HG03439 (cell line): ENCODE measurements around the gene VPS8.
A peak's percentile ranks its signal among the peaks of the same experiment; 100 is the strongest.

Source experiments
- ATAC-seq: cut with Tn5 transposase; IDR thresholded peaks from one replicate; pipeline ENCODE4 v1.9.1; 2021; ENCODE audit warnings: mild to moderate bottlenecking, moderate library complexity; ENCODE audit not compliant: unreplicated experiment

Gene VPS8

GRCh38 chr3:184811999-184812661 is at the start of gene VPS8:
TSS of gene VPS8 (plus strand) at chr3:184812166. CDS start at chr3:184824633, 12,467 bp downstream.
- peak; percentile 95 for ATAC-seq

- ATAC-seq, result no peak
These were observed 47.8 kb upstream of the VPS8 start for GRCh38 chr3:184764191-184764590.

- ATAC-seq, result no peak
These were observed 46.8 kb upstream of the VPS8 start for GRCh38 chr3:184765047-184765729.

GRCh38 chr3:184765730-184766074 is 46.3 kb upstream of the VPS8 start:
- peak; percentile 50 for ATAC-seq

GRCh38 chr3:184766555-184767261 is 45.3 kb upstream of the VPS8 start:
- ATAC-seq, result no peak

- ATAC-seq, result no peak
These were observed 44.6 kb upstream of the VPS8 start for GRCh38 chr3:184767377-184767776.

GRCh38 chr3:184769382-184770170 is 42.4 kb upstream of the VPS8 start:
- no peak for ATAC-seq

GRCh38 chr3:184770541-184770940 is 41.4 kb upstream of the VPS8 start:
- ATAC-seq, result no peak

GRCh38 chr3:184771301-184772127 is 40.5 kb upstream of the VPS8 start:
- no peak for ATAC-seq

GRCh38 chr3:184772667-184773272 is 39.2 kb upstream of the VPS8 start:
- ATAC-seq, result no peak

GRCh38 chr3:184773283-184774186 is 38.4 kb upstream of the VPS8 start:
- ATAC-seq, result no peak

GRCh38 chr3:184776916-184777315 is 35.0 kb upstream of the VPS8 start:
- ATAC-seq, result no peak

GRCh38 chr3:184777566-184778356 is 34.2 kb upstream of the VPS8 start:
- ATAC-seq, result no peak

- no peak for ATAC-seq
These were observed 33.3 kb upstream of the VPS8 start for GRCh38 chr3:184778426-184779332.

- ATAC-seq, result no peak
These were observed 30.9 kb upstream of the VPS8 start for GRCh38 chr3:184780981-184781515.

GRCh38 chr3:184781801-184782200 is 30.2 kb upstream of the VPS8 start:
- ATAC-seq, result no peak

GRCh38 chr3:184783319-184783718 is 28.6 kb upstream of the VPS8 start:
- no peak for ATAC-seq
